22Rv1 (cell line): Measurements from ENCODE around the gene MSRB2.

Experiments
- CTCF ChIP-seq: fragments of 450-650 bp; IDR thresholded peaks from 2 replicates; pipeline ENCODE4 v1.5.1; 2017; ENCODE audit warnings: mild to moderate bottlenecking
- ZFX ChIP-seq: fragments of 450-650 bp; IDR thresholded peaks from 2 replicates; pipeline ENCODE4 v1.6.1; 2017; ENCODE audit warnings: antibody characterized with exemption, borderline replicate concordance

- TF ChIP-seq CTCF = no peak
- TF ChIP-seq ZFX = no peak
Observed at GRCh38 chr10:23075672-23076071, 19.7 kb upstream of the MSRB2 start.
